Thyroid gland (tissue), 4 donors: ENCODE measurements around the gene PNP.

Experiments used
- CTCF ChIP-seq, 6 experiments: fragments of 200-600 bp in 3 of 6; fragments of 450-650 bp in 3 of 6; sonication (generic) in 3 of 6; IDR thresholded peaks; one replicate each; pipeline ENCODE4 v1.5.1; 2016 to 2019; ENCODE audit warnings: antibody characterized with exemption in 6 of 6, mild to moderate bottlenecking in 2 of 6, inconsistent platforms in 1 of 6, moderate library complexity in 1 of 6
- POLR2A ChIP-seq, 2 donors: fragments of 450-650 bp; IDR thresholded peaks; one replicate each; pipeline ENCODE4 v1.6.1; 2017; ENCODE audit warnings: antibody characterized with exemption in 2 of 2, mild to moderate bottlenecking in 2 of 2, moderate library complexity in 1 of 2

- TF ChIP-seq CTCF (IDR thresholded peaks at IDR 0.05) (no peak), POLR2A (IDR thresholded peaks at IDR 0.05) (no peak)
These were observed 49.8 kb upstream of the PNP start for GRCh38 chr14:20419419-20419818.
